Measurements from ENCODE around the gene ATP8A2.

ATP8A2 gene

DNA sequence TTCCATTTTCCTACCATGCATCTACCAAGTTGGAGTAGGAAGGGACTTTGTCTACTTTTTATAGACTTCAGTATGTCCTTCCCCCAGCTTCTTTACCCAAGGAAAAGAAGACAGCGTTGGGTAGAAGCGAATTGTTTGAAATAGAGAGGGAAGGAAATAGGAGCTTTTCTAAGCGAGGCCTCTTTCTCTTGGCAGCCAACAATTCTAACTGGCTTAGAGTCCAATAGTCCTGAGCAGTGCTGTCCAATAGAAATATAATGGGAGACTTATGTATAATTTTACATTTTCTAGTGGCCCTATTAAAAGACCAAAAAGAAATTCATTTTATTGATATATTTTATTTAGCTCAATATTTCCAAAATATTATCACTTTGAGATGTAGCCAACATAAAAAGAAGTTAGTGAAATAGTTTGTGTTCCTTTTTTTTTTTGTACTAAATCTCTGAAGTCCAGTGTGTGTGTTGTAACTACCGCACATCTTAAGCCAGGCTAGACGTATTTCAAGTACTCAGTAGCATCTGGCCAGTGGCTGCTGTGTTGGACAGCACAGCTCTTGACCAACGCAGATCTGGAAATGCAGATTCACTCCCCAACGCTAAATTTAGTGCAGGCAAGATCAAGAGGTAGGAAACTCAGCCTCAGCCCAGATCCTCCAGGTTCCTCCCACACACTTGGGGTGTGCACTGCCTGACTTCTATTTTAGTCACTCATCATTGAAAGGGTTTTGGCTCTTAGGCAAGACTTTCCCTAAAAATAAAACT is 500.9 kb downstream of the ATP8A2 start:
- in situ Hi-C loops (cut with MboI; ENCODE audit: low sequenced_read_pairs) = no loop called here

DNA sequence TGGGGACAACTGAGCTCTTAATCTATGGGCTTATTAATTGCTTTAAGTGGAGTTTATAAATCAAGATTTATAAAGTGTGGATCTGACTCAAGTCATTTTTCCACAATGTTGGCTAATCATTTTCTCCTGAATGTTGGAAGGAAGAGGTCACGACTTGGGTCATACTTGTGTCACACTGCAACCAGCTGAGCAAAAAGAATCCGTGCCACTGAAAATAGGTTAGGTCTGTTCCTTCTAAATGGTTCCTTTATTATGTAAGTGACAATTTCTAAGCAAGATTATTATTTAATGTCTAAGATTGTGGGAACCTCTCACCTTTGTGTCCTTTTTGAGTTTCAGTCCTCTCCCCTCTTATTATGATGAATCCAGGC is 501.5 kb downstream of the ATP8A2 start:
- in situ Hi-C loops (cut with MboI; ENCODE audit: low sequenced_read_pairs) = no loop called here

GRCh38 chr13:25874064-25874737 is 502.4 kb downstream of the ATP8A2 start:
- in situ Hi-C loops (cut with MboI; ENCODE audit: low sequenced_read_pairs) = no loop called here

DNA sequence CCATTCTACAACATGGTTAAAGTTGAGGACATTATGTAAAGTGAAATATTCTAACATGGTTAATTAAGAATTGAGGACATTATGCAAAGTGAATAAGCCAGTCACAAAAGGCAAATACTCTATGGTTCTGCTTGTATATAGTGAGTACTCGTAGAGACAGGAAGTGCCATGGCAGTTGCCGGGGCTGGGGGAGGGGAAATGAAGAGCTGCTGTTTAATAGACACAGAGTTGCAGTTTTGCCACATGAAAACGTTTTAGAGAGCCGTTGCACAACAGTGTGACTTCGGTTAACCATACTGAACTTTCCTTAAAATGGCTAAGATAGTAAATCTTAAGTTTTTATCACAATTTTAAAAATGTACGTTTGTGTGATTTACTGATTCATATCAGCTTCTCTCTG is 503.1 kb downstream of the ATP8A2 start:
- in situ Hi-C loops (cut with MboI; ENCODE audit: low sequenced_read_pairs) = no loop called here

GRCh38 chr13:25876247-25876646 is 504.5 kb downstream of the ATP8A2 start:
- in situ Hi-C loops (cut with MboI; ENCODE audit: low sequenced_read_pairs) = no loop called here

- in situ Hi-C loops (cut with MboI; ENCODE audit: low sequenced_read_pairs) = no loop called here
These were observed 507.7 kb downstream of the ATP8A2 start for GRCh38 chr13:25879466-25879865.

DNA sequence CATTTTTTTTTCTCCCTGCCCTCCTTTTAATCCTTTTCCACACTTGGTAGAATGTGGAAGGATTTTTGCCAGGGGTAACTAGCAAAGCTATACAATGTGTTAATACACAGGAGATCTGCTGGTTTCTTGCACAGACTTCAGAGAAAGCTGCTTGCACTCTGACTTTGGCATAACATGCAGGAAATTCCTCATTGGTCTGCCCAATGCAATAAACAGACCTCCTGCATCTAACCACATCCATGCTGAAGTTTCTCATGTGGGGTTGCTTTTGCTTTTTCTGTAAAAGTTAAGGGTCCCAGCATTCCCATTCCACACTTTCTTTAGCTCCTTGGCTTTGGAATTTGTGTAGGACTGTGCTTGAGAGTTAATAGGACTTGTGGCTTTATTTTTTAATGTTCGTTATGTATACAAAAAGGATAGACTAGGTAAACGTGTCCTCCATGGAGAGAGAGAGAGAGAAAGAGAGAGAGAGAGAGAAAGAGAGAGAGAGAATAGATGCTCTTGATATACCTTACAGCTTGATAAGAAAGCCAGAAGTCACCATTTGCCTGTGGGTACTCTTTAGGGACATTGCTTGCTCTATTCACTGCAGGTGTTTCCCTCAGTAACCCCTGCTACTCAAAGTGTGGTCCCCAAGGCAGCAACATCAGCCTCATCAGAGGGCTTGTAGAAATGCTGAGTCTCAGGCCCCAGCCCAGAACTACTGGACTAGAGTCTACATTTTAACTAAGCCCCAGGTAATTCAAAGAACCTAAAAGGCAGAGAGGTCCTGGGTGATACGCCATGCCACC is 509.6 kb downstream of the ATP8A2 start:
- in situ Hi-C loops (cut with MboI; ENCODE audit: low sequenced_read_pairs) = no loop called here

DNA sequence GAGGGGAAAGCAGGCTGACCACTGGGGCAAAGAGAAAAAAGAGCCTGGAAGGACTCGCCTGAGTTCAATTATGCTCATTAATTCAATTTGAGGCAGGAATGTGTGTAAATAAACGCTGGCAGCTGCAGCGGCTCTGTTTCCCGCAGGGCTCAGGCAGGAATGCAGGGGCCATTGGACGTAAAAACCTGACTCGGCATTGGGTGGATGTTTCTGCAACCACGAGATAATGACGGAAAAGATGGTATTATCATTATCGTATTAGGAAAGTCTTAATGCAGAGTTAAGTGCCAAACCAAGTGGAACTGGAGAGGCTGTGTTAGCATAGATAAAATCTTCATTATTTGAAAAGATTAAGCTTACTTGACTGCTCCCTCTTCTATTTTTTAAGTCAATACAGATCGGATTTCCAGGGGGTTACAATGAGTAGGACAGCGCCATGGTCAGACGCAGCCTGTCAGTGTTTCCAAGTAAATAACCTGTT is 510.2 kb downstream of the ATP8A2 start:
- in situ Hi-C loops (cut with MboI; ENCODE audit: low sequenced_read_pairs) = no loop called here

- in situ Hi-C loops (cut with MboI; ENCODE audit: low sequenced_read_pairs) = no loop called here
These were observed 510.9 kb downstream of the ATP8A2 start for GRCh38 chr13:25882466-25883357.

DNA sequence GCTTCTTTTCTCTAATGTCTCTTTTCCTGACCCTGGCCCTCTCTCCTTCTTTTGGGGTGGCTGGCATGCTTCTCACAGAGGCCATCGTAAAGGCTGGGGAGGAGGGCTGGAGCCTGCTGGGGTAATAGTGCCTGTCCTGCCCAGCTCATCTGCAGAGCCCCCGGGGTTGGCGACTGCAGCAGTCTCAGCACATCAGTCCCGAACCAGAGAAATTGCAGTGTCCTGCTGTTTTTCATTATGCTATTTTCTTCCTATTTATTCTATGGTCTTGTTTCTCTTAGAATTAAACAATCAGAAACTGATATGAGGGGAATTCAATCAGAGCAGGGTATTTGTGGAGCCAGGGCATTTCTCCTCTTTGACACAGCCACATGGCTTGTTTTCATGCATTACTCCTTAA is 513.6 kb downstream of the ATP8A2 start:
- in situ Hi-C loops (cut with MboI; ENCODE audit: low sequenced_read_pairs) = no loop called here

- in situ Hi-C loops (cut with MboI; ENCODE audit: low sequenced_read_pairs) = no loop called here
These were observed 514.9 kb downstream of the ATP8A2 start for GRCh38 chr13:25886438-25887214.

DNA sequence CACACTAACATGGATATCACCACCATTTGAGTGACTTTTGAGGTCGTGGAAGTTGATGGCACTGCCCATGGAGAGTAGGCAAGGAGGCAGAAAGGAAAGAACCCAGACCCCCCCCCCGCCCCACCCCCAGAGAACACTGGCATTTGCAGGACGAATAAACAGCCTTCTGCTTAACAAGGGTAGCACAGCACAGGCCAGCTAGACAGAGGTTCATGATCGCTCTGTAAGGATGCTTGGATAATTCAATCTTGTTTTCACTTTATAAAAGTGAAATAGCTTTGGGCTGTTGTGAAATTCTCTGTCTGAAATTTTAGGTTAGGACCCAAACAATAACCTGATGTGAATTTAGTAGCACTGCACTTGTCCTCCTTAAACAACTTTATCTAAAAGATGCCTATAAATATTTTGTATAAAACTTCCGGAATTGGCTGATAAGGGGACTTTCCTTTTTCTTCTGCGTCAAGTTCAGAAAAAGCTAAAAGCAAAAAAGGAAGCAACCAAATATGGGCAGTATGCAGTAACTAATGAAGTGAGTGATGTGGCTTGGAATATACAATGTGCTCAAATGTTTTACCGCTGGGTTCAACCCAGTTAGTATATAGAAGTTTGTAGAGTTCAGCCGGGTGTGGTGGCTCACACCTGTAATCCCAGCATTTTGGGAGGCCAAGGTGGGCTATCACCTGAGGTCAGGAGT is 516.3 kb downstream of the ATP8A2 start:
- in situ Hi-C loops (cut with MboI; ENCODE audit: low sequenced_read_pairs) = no loop called here

DNA sequence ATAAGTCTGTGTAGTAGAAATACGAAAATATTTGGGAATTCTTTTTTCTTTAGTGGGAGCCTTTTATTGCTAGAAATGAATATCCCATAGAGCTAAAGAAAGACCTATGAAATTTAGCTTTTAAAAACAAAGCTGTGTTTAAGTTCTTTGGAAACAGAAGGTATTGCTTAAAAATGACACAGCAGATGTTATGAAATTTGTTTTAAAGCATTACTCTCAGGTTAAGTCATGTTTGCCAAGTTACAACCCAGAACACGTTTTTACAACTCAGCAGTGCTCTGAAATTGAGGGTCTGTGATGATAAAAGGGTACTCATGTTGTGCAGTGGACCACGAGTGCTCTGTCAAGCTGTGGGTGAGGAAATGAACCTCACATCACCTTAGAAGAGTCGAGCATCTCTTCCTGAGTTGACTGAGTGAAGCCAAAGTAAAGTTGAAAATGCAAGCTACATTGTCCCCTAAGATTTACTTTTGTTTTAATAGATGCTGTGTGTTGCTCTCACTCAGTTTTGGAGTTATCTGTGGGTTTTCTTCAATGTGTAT is 519.0 kb downstream of the ATP8A2 start:
- in situ Hi-C loops (cut with MboI; ENCODE audit: low sequenced_read_pairs) = no loop called here

- in situ Hi-C loops (cut with MboI; ENCODE audit: low sequenced_read_pairs) = no loop called here
These were observed 527.2 kb downstream of the ATP8A2 start for GRCh38 chr13:25898991-25899390.

DNA sequence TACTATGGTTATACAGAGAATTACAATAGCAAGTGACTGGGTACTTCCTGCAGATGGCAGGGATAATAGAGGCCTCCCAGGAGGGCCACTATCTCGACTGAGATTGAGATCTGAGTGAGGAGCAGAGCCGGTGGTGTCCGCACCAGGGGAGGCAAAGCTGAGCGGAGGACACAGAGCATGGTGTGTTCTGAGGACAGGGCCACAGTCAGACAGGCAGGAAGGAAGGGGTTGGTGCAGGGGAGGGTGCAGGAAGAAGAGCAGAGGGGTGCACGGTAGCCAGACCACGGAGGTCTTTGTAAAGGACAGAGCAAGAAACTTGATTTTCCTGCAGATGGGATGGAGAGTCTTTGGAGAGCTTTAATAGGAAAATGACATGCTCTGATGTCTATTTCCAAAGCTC is 527.7 kb downstream of the ATP8A2 start:
- in situ Hi-C loops (cut with MboI; ENCODE audit: low sequenced_read_pairs) = no loop called here

DNA sequence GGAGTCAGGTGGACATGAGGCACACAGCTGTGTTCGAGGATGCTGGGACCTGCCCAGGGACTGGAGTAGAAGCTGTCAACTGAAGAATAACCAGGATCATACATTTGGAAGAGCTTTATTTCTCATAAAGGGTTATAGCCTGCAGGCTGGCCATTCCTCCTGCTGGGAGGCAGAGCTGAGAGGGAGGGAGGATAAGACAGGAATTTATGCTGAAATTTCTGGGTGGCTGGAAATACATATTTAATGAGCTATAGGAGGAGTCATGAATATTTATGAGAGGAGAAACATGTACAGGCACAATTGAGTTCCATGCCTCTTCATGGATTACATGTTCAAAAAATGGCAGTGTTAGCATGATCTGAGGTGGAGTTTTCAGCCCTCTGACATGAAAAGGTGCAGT is 528.2 kb downstream of the ATP8A2 start:
- in situ Hi-C loops (cut with MboI; ENCODE audit: low sequenced_read_pairs) = no loop called here

- in situ Hi-C loops (cut with MboI; ENCODE audit: low sequenced_read_pairs) = no loop called here
These were observed 529.9 kb downstream of the ATP8A2 start for GRCh38 chr13:25901460-25902376.

DNA sequence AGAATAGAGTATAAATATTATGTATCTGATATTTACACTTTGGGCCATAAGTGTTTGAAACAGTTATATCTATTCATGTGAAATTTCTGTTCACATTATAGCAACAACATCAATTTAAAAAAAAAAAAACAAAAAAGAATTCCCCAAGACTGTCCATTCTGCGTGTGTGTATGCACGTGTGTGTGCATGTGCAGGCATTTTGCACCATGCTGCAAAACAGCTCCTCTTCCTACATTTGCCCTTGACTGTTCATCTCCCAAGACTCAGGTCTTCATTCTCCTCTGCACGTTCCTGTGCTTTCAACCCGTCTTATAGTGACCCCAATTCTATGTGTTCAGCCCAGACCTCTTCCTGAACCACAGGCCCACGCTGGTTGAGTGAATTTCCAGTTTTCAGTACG is 530.7 kb downstream of the ATP8A2 start:
- in situ Hi-C loops (cut with MboI; ENCODE audit: low sequenced_read_pairs) = no loop called here
